A549 (cell line): ENCODE data around the gene GPR158. TPM values are rescaled to one million over a fixed set of nuclear protein-coding genes. Genes with fewer than 3 reads are reported as not detected.

Source experiments
- ATAC-seq, 2 experiments: fragments of 200-7000 bp in 1 of 2; fragments of >200 bp in 1 of 2; cut with Nextera tagmentation in 1 of 2; cut with Tn5 transposase in 1 of 2; 3 replicates each; pipeline versions ENCODE4 v1.8.0 to v1.9.1; 2018 to 2020; ENCODE audit warnings: mild to moderate bottlenecking in 1 of 2, moderate library complexity in 1 of 2
- CTCF ChIA-PET: fragments of 300-600 bp; sonication (Branson Sonifier 250); formaldehyde crosslinking; extraction: SDS; loops from one replicate; lab custom pipeline; 2021; ENCODE audit warnings: antibody characterized with exemption, inconsistent platforms; lab: Yijun Ruan, JAX
- POLR2A ChIA-PET: fragments of 350-600 bp; formaldehyde crosslinking; extraction: SDS; loops from one replicate; lab custom pipeline; 2021; ENCODE audit warnings: antibody characterized with exemption, inconsistent platforms; lab: Yijun Ruan, JAX
- DNase-seq, 2 experiments: peaks; one replicate each; pipeline versions ENCODE4 v3.0.0 to v3.0.0-alpha.2; 2011 to 2016; ENCODE audit warnings: low read depth in 1 of 2, low spot score in 1 of 2
- FAIRE-seq: peaks from 2 replicates; lab custom pipeline; 2011; peaks lifted over from hg19 to GRCh38; lab: Jason Lieb, UNC
- H3K27ac ChIP-seq, 2 experiments: fragments of >200 bp; sonication (Bioruptor Twin); formaldehyde crosslinking; 3 replicates each; pipeline ENCODE4 v1.5.1; 2016 to 2017
- H3K4me1 ChIP-seq: fragments of >200 bp; sonication (Bioruptor Twin); formaldehyde crosslinking; 3 replicates; pipeline ENCODE4 v1.6.1; 2016
- H3K4me2 ChIP-seq: fragments of >200 bp; sonication (Bioruptor Twin); formaldehyde crosslinking; 3 replicates; pipeline ENCODE4 v1.6.1; 2016
- H3K4me3 ChIP-seq: fragments of >200 bp; sonication (Bioruptor Twin); formaldehyde crosslinking; 3 replicates; pipeline ENCODE4 v1.5.1; 2016
- H3K9me3 ChIP-seq: fragments of >200 bp; sonication (Bioruptor Twin); formaldehyde crosslinking; 3 replicates; pipeline ENCODE4 v1.6.1; 2016
- EP300 ChIP-seq, 2 experiments: fragments of >200 bp; sonication (Bioruptor Twin); formaldehyde crosslinking; IDR thresholded peaks; 2 replicates in 1 of 2; 3 replicates in 1 of 2; pipeline ENCODE4 v1.6.1; 2016 to 2017
- FOSL2 ChIP-seq, 2 experiments: fragments of 450-650 bp in 1 of 2; fragments of >200 bp in 1 of 2; sonication (Bioruptor Twin) in 1 of 2; formaldehyde crosslinking; IDR thresholded peaks; 2 replicates each; pipeline versions ENCODE4 v1.5.0 to v1.6.1; 2016 to 2020; ENCODE audit warnings: mild to moderate bottlenecking in 1 of 2, moderate library complexity in 1 of 2
- HDAC2 ChIP-seq: fragments of 200-600 bp; sonication (generic); IDR thresholded peaks from 2 replicates; pipeline ENCODE4 v1.6.1; 2016
- HOXA7 ChIP-seq: fragments of 250-450 bp; sonication (Bioruptor Pico); IDR thresholded peaks from 2 replicates; pipeline ENCODE4 v1.5.0; 2020; ENCODE audit warnings: mild to moderate bottlenecking, moderate library complexity
- HOXB13 ChIP-seq: fragments of 250-450 bp; sonication (Bioruptor Pico); IDR thresholded peaks from 2 replicates; pipeline ENCODE4 v1.5.0; 2020; ENCODE audit warnings: low read depth, mild to moderate bottlenecking, moderate library complexity
- MAZ ChIP-seq: fragments of 150-350 bp; IDR thresholded peaks from 2 replicates; pipeline ENCODE4 v1.6.1; 2014; ENCODE audit warnings: antibody characterized with exemption, low read depth, low read length, borderline replicate concordance
- NR3C1 ChIP-seq: fragments of >200 bp; sonication (Bioruptor Twin); formaldehyde crosslinking; IDR thresholded peaks from 3 replicates; pipeline ENCODE4 v1.6.1; 2017
- PHF8 ChIP-seq: fragments of 200-600 bp; sonication (generic); IDR thresholded peaks from 2 replicates; pipeline ENCODE4 v1.6.1; 2016; ENCODE audit warnings: low read depth, mild to moderate bottlenecking, antibody characterized with exemption, moderate library complexity, borderline replicate concordance
- POLR2AphosphoS2 ChIP-seq: conservative IDR thresholded peaks from 2 replicates; pipeline ENCODE4 v1.6.1; 2012; ENCODE audit warnings: low read length, improper control_type of control experiment, inconsistent platforms
- RARB ChIP-seq: fragments of 250-450 bp; sonication (Bioruptor Pico); IDR thresholded peaks from 2 replicates; pipeline ENCODE4 v1.8.0; 2021; ENCODE audit warnings: mild to moderate bottlenecking, moderate library complexity
- RCOR1 ChIP-seq: fragments of 150-350 bp; IDR thresholded peaks from 2 replicates; pipeline ENCODE4 v1.6.1; 2014; ENCODE audit warnings: antibody characterized with exemption, low read length, low read depth
- SMC3 ChIP-seq: fragments of >200 bp; sonication (Bioruptor Twin); formaldehyde crosslinking; IDR thresholded peaks from 3 replicates; pipeline ENCODE4 v1.6.1; 2018; ENCODE audit warnings: inconsistent platforms
- TP53 ChIP-seq: fragments of 250-450 bp; sonication (Bioruptor Pico); IDR thresholded peaks from 2 replicates; pipeline ENCODE4 v1.5.0; 2021; ENCODE audit warnings: mild to moderate bottlenecking, moderate library complexity
- ZFP36 ChIP-seq: fragments of 450-650 bp; IDR thresholded peaks from 2 replicates; pipeline ENCODE4 v1.6.1; 2014; ENCODE audit warnings: borderline replicate concordance; ENCODE audit not compliant: partially characterized antibody
- WGBS: methylation state at CpG from one replicate; pipeline ENCODE4 v1.1.6; 2017; ENCODE audit errors: missing lambda C conversion rate; 5-methylcytosine and 5-hydroxymethylcytosine counted together
- polyA plus RNA-seq, 4 experiments: library from polyadenylated mRNA; depleted of rRNA in 3 of 4; stranded (reverse); fragments of >200 nt; fragmentation: RNase III in 1 of 4; extraction: RNeasy Plus Mini Kit Qiagen cat#74134 plus additional on column Dnase treatment in 1 of 4; gene quantifications; 2 replicates in 3 of 4; 3 replicates in 1 of 4; pipeline ENCODE4 v1.2.3, GENCODE V29; 2011 to 2017
- TF ChIP-seq, protein P1 (sequence below): fragments of >200 bp; sonication (Bioruptor Twin); formaldehyde crosslinking; IDR thresholded peaks from 3 replicates; pipeline ENCODE4 v1.6.1; 2016
- TF ChIP-seq, protein P2 (sequence below): fragments of 250-450 bp; sonication (Bioruptor Pico); IDR thresholded peaks from 2 replicates; pipeline ENCODE4 v1.5.0; 2020; ENCODE audit warnings: low read depth, mild to moderate bottlenecking, moderate library complexity
- TF ChIP-seq, protein P3 (sequence below): IDR thresholded peaks from 2 replicates; pipeline ENCODE4 v1.6.1; 2012
- TF ChIP-seq, protein P4 (sequence below): fragments of 450-650 bp; IDR thresholded peaks from 2 replicates; pipeline ENCODE4 v1.6.1; 2014; ENCODE audit warnings: antibody characterized with exemption
- TF ChIP-seq, protein P5 (sequence below): fragments of 250-450 bp; sonication (Bioruptor Pico); IDR thresholded peaks from 2 replicates; pipeline ENCODE4 v1.5.0; 2021; ENCODE audit warnings: mild to moderate bottlenecking, moderate library complexity, borderline replicate concordance
- TF ChIP-seq, protein P6 (sequence below): IDR thresholded peaks from 2 replicates; pipeline ENCODE4 v1.6.1; 2012; ENCODE audit warnings: low read depth, borderline replicate concordance

Gene GPR158
- polyA plus RNA-seq, 2 of the 4 experiments (the other 2 are of a cell fraction), result 0.01 to 0.03 TPM

DNA sequence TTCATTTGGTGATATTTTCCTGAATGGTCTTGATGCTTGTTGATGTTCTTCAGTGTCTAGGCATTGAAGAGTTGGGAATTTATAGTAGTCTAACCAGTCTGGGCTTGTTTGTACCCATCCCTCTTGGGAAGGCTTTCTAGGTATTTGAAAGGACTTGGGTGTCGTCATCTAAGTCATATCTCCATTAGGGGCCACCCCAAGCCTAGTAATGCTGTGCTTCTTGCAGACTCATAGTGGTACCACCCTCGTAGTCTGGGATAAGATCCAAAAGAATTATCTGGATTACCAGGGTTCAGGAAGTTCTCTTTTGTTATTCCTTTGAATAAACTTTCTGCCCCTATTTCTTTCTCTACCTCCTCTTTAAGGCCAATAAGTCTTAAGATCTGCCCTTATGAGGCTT is 439.9 kb downstream of the GPR158 start (continued):
- TF ChIP-seq HOXB13 (CRISPR knock-in tag), result no peak

DNA sequence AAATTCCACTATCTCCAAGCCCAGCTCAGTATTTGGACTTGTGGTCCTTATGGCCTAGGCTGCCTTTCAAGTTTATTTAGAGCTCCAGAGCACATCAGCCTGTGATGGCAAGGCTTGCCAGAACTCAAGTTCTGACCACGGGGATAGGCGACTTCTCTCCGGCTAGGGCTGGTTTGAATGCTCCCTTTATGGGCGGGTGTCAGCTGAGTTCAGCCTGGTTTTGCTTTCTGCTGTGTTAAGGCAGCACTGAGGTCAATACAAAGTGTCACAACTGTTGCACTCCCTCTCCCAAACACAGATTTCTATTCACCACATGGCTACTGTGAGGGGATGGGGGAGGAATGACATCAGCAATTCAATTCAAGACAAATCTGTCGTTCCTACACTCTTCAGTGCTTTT is 441.1 kb downstream of the GPR158 start:
- CTCF ChIA-PET, result interaction anchor here (0.6 kb wide), 1 partner anchor 441 kb away, joined by 4 read pairs; the partner anchor contains the start of gene GPR158
- Histone ChIP-seq H3K4me3 (no peak overlapping the region), H3K4me1 (no peaks in the 10 kb centered on the region), H3K27ac (no peak overlapping the region), H3K9me3 (no peaks in the 10 kb centered on the region), H3K4me2 (no peak overlapping the region)
- WGBS, result 25% methylated on average over 5 of the region's 5 CpGs
- ATAC-seq (no peak), FAIRE-seq (no peak), DNase-seq (no peak)
- TF ChIP-seq EP300 (IDR thresholded peaks at IDR 0.05) (no peak), ZFP36 (no peak), RARB (no peak), MAZ (no peak), SMC3 (no peak)
- TF ChIP-seq, protein P1, sequence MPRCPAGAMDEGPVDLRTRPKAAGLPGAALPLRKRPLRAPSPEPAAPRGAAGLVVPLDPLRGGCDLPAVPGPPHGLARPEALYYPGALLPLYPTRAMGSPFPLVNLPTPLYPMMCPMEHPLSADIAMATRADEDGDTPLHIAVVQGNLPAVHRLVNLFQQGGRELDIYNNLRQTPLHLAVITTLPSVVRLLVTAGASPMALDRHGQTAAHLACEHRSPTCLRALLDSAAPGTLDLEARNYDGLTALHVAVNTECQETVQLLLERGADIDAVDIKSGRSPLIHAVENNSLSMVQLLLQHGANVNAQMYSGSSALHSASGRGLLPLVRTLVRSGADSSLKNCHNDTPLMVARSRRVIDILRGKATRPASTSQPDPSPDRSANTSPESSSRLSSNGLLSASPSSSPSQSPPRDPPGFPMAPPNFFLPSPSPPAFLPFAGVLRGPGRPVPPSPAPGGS, result no peak
- TF ChIP-seq, protein P2, sequence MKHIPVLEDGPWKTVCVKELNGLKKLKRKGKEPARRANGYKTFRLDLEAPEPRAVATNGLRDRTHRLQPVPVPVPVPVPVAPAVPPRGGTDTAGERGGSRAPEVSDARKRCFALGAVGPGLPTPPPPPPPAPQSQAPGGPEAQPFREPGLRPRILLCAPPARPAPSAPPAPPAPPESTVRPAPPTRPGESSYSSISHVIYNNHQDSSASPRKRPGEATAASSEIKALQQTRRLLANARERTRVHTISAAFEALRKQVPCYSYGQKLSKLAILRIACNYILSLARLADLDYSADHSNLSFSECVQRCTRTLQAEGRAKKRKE (CRISPR knock-in tag), result no peak
- TF ChIP-seq, protein P3, sequence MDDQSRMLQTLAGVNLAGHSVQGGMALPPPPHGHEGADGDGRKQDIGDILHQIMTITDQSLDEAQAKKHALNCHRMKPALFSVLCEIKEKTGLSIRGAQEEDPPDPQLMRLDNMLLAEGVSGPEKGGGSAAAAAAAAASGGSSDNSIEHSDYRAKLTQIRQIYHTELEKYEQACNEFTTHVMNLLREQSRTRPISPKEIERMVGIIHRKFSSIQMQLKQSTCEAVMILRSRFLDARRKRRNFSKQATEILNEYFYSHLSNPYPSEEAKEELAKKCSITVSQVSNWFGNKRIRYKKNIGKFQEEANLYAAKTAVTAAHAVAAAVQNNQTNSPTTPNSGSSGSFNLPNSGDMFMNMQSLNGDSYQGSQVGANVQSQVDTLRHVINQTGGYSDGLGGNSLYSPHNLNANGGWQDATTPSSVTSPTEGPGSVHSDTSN, result no peak
- TF ChIP-seq, protein P4, sequence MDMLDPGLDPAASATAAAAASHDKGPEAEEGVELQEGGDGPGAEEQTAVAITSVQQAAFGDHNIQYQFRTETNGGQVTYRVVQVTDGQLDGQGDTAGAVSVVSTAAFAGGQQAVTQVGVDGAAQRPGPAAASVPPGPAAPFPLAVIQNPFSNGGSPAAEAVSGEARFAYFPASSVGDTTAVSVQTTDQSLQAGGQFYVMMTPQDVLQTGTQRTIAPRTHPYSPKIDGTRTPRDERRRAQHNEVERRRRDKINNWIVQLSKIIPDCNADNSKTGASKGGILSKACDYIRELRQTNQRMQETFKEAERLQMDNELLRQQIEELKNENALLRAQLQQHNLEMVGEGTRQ, result no peak
- POLR2A ChIA-PET, result no interaction called here

DNA sequence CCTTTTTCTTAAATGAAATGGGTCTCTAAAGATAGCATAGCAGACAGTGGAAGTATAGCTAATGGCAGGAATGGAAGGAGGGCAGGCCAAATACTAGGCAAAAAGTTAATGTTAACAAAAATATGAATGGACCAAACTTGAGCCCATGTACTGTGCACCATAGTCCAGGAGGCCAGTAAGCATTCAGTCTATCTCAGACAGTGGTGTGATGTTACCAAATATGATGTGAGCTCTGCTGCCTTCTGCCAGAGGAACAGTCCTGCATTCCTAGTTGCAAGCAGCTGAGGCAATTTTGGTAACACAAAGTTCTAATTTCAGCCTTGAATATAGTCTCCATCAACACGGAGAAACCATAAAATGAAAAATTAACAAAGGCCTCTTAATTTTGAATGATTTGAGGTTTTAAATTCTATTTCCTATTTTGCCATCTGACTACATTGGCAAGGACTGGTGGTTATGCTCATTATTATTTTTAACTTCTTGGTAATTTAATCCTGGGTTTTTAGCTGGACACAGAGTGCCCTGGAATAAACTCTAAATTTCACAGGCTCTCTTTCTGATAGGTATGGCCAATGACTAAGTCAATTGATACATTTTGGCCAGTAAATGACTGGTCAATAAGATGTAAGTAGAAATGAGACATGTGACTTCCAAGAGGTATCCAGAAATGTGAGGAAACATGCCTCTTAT is 442.2 kb downstream of the GPR158 start:
- H3K27ac ChIP-seq, result no peak overlapping the region
- ATAC-seq, result no peak
- CTCF ChIA-PET, result interaction anchor here (1.4 kb wide), 1 partner anchor 390 kb away, joined by 3 read pairs; no protein-coding TSS in a partner anchor
- TF ChIP-seq, protein P5, sequence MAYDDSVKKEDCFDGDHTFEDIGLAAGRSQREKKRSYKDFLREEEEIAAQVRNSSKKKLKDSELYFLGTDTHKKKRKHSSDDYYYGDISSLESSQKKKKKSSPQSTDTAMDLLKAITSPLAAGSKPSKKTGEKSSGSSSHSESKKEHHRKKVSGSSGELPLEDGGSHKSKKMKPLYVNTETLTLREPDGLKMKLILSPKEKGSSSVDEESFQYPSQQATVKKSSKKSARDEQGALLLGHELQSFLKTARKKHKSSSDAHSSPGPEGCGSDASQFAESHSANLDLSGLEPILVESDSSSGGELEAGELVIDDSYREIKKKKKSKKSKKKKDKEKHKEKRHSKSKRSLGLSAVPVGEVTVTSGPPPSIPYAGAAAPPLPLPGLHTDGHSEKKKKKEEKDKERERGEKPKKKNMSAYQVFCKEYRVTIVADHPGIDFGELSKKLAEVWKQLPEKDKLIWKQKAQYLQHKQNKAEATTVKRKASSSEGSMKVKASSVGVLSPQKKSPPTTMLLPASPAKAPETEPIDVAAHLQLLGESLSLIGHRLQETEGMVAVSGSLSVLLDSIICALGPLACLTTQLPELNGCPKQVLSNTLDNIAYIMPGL (CRISPR knock-in tag), result no peak
- TF ChIP-seq FOSL2 (IDR thresholded peaks at IDR 0.05), result no peak
- TF ChIP-seq FOSL2 (CRISPR knock-in tag; IDR thresholded peaks at IDR 0.05), result no peak
- TF ChIP-seq, protein P6, sequence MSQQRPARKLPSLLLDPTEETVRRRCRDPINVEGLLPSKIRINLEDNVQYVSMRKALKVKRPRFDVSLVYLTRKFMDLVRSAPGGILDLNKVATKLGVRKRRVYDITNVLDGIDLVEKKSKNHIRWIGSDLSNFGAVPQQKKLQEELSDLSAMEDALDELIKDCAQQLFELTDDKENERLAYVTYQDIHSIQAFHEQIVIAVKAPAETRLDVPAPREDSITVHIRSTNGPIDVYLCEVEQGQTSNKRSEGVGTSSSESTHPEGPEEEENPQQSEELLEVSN, result no peak
- TF ChIP-seq, protein P2 (CRISPR knock-in tag), result no peak
- TF ChIP-seq, protein P3, result no peak
- no peak for TF ChIP-seq NR3C1
- TF ChIP-seq PHF8, result no peak
- no peak for TF ChIP-seq HDAC2
- no peak for TF ChIP-seq TP53 (CRISPR knock-in tag)
- TF ChIP-seq RCOR1, result no peak
- no peak for TF ChIP-seq HOXA7 (CRISPR knock-in tag)
- TF ChIP-seq POLR2AphosphoS2, result no peak
- 22% methylated on average over 1 of the region's 1 CpG for WGBS
- no peaks in the 10 kb centered on the region for H3K4me1 ChIP-seq
- DNase-seq, result no peak
- POLR2A ChIA-PET, result no interaction called here
- no peak for FAIRE-seq
- no peaks in the 10 kb centered on the region for H3K9me3 ChIP-seq
- H3K4me2 ChIP-seq, result no peak overlapping the region
- no peak overlapping the region for H3K4me3 ChIP-seq
